ENCODE measurements around the gene UNC119B.

The UNC119B gene

GRCh38 chr12:120771097-120771496 is 60.8 kb downstream of the UNC119B start:
- no peaks in the 10 kb centered on the region for H3K9me3 ChIP-seq
- no peaks in the 10 kb centered on the region for H3K4me1 ChIP-seq (ENCODE audit: control insufficient read depth in 1 of 2, insufficient read depth in 1 of 2, low read depth in 1 of 2, low read length in 1 of 2)
- no peak overlapping the region for H3K4me3 ChIP-seq (ENCODE audit: low read depth in 1 of 2, low read length in 1 of 2)
- no peak overlapping the region for H3K27ac ChIP-seq
- peaks cover 75% of the 10 kb centered on the region for H3K36me3 ChIP-seq
- TF ChIP-seq, protein P1, sequence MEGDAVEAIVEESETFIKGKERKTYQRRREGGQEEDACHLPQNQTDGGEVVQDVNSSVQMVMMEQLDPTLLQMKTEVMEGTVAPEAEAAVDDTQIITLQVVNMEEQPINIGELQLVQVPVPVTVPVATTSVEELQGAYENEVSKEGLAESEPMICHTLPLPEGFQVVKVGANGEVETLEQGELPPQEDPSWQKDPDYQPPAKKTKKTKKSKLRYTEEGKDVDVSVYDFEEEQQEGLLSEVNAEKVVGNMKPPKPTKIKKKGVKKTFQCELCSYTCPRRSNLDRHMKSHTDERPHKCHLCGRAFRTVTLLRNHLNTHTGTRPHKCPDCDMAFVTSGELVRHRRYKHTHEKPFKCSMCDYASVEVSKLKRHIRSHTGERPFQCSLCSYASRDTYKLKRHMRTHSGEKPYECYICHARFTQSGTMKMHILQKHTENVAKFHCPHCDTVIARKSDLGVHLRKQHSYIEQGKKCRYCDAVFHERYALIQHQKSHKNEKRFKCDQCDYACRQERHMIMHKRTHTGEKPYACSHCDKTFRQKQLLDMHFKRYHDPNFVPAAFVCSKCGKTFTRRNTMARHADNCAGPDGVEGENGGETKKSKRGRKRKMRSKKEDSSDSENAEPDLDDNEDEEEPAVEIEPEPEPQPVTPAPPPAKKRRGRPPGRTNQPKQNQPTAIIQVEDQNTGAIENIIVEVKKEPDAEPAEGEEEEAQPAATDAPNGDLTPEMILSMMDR (IDR thresholded peaks at IDR 0.05) = no peak
- no peaks in the 10 kb centered on the region for H3K27me3 ChIP-seq
